GM10248 (cell line): ENCODE results near the gene TNNI3K.

Source experiments
- CTCF ChIA-PET: fragments of 300-600 bp; sonication (Branson Sonifier 250); formaldehyde crosslinking; extraction: SDS; loops from one replicate; lab custom pipeline; 2021; ENCODE audit warnings: antibody characterized with exemption; lab: Yijun Ruan, JAX
- POLR2A ChIA-PET: fragments of 350-650 bp; sonication (Branson Sonifier 250); formaldehyde crosslinking; extraction: SDS; loops from one replicate; lab custom pipeline; 2020; ENCODE audit warnings: antibody characterized with exemption; lab: Yijun Ruan, JAX
- DNase-seq: peaks from one replicate; pipeline ENCODE4 v3.0.0; 2012; ENCODE audit errors: extremely low spot score
- CTCF ChIP-seq: IDR thresholded peaks from 2 replicates; pipeline ENCODE4 v1.5.1; 2012; ENCODE audit warnings: mild to moderate bottlenecking, low read depth; ENCODE audit errors: extremely low read depth, missing control alignments, control extremely low read depth

Gene TNNI3K

GRCh38 chr1:74388855-74389254, 153.7 kb downstream of the TNNI3K start:
- no peak for DNase-seq
- CTCF ChIA-PET = interaction anchor here (1.0 to 2.5 kb wide), 2 partner anchors 12 to 54 kb away, joined by 3 to 8 read pairs; no protein-coding TSS in a partner anchor
- POLR2A ChIA-PET = no interaction called here
- TF ChIP-seq CTCF = no peak

GRCh38 chr1:74392186-74392585, 157.0 kb downstream of the TNNI3K start:
- ChIA-PET POLR2A (no interaction called here), CTCF (no interaction called here)
- no peak for TF ChIP-seq CTCF
- DNase-seq = no peak

GRCh38 chr1:74392840-74393239, 157.7 kb downstream of the TNNI3K start:
- TF ChIP-seq CTCF = no peak
- CTCF ChIA-PET = no interaction called here

GRCh38 chr1:74395571-74395970, 160.4 kb downstream of the TNNI3K start:
- no peak for TF ChIP-seq CTCF
- ChIA-PET CTCF (no interaction called here), POLR2A (no interaction called here)
- DNase-seq = no peak

More at GRCh38 chr1:74392840-74393239, 157.7 kb downstream of the TNNI3K start:
- POLR2A ChIA-PET = no interaction called here
- DNase-seq = no peak

GRCh38 chr1:74396462-74396861, 161.3 kb downstream of the TNNI3K start:
- ChIA-PET CTCF (no interaction called here), POLR2A (no interaction called here)
- no peak for DNase-seq
- no peak for TF ChIP-seq CTCF

GRCh38 chr1:74396933-74397332, 161.7 kb downstream of the TNNI3K start:
- POLR2A ChIA-PET = no interaction called here
- no peak for TF ChIP-seq CTCF
- CTCF ChIA-PET = no interaction called here
- peak; percentile 21 for DNase-seq
